ENCODE data around the gene RNF144A.

Gene RNF144A

DNA sequence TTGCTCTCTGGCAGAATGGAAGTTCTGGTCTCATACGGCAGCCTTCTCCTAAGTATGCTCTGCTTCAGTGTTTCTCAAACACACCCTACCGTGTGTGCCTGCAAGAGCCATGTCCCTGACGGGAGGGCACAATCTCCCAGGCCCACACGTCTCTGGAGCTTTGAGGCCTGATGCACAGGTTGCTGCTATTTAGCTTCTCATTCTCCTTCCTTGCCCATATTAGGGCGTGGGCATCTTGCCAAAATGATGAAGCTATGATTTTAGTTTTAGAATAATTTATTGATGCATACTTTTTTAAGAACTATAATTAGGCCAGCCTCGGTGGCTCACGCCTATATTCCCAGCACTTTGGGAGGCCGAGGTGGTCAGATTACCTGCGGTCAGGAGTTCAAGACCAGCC, 107.9 kb downstream of the RNF144A start:
- no peak for DNase-seq

DNA sequence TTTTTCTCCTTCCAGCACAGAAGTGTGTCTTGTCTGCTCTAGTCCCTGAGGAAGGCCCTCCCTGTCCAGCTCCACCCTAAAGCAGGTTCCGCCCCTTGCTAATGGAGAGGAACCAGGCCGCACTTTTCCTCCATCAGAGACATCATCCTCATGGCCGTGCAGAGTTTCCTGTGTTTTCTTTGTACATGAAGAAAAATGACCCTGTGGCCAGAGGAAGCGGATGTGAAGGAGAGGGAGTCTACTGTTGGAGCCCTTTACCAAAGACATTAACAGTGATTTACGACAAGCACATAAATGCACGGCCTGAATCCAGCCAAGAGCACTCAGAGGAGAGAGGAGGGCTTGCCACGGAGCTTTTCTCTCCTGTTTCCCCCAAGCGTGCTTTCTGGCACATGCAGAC, 109.5 kb downstream of the RNF144A start:
- DNase-seq = no peak

DNA sequence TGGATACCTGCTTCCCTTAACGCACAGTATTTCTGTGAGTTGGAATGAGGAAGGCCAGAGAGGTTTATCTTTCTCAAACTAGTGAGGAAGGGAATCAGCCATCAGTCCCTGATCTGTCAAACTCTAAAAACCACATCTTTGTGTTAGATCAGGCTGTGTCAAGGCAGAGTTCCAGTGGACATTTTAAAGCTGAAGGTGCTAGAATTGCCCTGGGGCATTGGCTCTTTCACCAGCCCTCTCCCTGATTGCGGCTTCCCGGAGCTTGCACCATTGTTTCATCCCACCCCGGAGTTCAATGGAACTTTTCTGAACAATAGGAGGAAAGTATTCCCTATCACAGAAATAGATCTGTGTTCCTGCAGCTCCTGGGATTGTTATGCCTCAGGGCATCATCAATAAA, 110.2 kb downstream of the RNF144A start:
- no peak for DNase-seq

DNA sequence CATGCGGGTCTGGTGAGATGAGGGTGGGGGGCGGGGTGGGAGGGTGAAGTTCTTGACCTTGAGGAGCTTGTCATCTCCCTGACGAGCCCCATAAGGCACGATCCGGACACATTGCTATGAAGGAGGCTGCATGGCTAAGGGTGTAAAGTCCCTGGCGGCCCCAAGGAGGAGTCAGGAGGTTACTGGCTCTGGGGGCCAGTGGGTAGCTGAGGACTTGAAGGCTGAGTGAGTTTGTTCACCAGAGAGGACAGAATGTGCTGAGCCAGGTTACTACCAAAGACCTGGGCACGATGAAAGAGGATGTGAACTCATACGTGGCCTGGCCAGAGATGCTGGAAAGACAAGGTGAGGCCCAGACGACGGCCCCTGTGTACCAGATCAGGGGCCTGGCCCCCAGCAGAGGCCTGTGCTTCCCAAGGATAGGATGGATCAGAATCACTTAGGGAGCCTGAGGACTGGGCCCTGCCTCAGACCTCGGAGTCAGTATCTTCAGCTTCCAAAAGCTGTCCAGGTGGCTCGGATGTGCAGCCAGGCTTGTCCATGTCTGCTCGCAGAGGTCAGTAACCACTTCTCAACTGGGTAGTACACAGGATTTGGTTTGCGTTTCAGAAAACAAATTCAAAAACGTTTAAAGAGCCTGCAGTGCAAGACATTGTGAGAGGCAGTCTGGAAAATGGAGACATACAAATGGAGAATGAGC, 110.9 kb downstream of the RNF144A start:
- no peak for DNase-seq

DNA sequence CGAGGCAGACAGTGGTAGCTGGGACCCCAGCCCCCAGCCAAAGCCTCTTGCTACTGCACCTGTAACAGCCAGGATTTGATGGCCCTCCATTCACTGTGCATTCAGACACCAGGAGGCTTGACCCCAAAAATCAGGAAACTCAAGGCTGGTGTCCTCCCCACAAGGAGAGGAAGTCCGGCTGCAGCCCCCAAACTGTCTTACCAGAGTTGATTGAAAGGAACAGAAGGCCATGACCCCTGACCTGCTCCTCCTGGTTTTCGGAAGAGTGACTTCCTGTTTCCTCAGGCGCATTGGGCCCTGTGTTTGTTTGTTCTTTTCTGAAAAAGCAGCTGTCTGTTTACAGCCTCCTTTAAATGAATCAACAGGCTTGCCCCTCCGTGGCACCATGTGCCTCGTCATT, 111.6 kb downstream of the RNF144A start:
- DNase-seq = no peak

DNA sequence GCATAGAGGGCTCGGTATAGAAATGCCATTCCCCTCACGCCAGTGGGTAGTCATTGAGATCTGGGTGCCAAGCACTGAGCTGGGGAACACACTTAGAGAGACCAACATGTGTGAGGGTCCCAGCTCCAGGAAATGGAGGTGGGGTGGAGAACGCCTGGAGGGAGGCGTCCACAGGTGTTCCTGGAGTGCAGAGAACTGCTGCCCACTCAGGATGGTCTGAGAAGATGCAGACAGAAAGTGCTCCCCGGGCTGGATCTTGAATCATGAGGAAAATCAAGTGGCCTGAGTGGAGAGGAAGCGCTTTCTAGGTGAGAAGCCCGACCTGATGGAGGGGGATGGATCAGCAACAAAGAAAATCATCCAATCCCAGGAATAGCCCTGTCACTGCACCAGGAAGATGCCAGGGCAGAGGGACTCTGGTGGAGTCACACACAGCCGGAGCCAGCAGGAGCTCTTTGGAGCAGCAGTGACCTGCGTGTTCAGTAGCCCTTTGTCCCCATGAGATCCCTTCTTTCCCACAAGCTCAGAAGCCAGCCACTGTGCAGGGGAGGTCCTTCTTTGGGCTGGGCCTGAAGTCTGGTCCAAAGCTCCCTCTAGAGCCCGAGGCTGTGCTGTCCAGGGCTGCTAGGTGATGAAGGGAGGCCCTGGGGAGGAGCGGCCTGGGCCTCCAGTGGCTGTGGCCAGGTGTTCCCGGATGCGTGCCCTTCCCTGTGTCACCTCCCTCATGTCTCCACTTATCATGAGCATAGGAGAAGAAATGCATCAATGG, 112.3 kb downstream of the RNF144A start:
- DNase-seq = no peak

DNA sequence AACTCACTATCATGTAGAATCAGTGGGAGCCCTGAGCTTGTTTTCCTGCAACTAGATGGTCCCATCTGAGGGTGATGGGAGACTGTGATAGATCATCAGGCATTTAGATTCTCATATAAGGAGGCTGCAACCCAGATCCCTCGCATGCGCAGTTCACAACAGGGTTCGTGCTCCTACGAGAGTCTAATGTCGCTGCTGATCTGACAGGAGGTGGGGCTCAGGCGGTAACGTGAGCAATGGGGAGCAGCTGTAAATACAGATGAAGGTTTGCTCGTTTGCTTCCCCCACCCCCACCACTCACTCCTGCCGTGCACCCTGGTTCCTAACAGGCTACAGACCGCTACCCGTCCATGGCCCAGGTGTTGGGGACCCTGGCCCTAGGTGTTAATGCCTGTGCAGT, 113.6 kb downstream of the RNF144A start:
- DNase-seq = no peak

DNA sequence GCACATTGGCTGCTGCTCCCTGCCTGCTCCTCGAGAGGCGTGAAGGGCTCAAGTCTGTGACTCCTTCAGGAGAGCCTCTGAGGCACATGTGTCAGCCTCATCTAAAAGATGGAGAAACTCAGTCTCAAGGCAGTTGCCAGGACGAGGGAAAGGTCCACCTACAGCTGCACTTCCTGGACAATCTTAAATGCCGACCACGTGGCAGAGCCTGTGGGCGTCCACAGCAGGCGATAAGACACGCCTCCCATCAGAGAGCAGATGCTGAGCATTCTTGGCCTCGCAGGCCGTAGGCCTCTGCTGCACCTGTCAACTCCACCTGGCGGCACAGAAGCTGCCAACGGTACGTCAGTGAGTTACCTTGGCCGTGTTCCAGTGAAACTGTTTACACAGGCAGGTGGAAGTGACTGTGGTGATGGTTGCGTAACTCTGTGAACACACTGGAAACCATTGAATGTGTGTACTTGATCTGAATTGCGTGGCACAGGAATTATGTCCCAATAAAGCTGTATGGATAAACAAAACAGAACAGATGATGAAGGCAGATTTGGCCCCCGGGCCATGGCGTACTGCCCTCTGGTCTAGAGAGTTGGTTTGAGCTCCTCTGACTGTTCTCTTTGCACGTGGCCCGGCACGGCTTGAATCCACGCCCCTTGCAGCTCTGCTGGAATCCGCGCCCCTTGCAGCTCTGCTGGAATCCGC, 114.5 kb downstream of the RNF144A start:
- peak; percentile 74 for DNase-seq

DNA sequence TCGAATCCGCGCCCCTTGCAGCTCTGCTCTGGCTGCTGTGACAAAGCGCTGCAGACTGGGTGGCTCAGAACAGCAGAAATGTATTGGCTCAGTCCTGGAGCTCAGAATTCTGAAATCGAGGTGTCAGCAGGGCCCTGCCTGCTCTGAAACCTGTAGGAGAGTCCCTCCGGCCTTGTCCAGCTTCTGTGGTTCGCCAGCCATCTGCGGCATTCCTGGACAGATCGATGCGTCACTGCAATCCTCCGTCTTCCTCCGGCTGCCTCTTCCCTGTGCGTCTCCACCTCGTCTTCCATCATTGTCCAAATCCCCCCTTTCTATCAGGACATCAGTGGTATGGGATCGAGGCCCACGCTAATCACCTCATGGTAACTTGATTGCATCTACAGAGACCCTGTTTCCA, 115.2 kb downstream of the RNF144A start:
- no peak for DNase-seq

DNA sequence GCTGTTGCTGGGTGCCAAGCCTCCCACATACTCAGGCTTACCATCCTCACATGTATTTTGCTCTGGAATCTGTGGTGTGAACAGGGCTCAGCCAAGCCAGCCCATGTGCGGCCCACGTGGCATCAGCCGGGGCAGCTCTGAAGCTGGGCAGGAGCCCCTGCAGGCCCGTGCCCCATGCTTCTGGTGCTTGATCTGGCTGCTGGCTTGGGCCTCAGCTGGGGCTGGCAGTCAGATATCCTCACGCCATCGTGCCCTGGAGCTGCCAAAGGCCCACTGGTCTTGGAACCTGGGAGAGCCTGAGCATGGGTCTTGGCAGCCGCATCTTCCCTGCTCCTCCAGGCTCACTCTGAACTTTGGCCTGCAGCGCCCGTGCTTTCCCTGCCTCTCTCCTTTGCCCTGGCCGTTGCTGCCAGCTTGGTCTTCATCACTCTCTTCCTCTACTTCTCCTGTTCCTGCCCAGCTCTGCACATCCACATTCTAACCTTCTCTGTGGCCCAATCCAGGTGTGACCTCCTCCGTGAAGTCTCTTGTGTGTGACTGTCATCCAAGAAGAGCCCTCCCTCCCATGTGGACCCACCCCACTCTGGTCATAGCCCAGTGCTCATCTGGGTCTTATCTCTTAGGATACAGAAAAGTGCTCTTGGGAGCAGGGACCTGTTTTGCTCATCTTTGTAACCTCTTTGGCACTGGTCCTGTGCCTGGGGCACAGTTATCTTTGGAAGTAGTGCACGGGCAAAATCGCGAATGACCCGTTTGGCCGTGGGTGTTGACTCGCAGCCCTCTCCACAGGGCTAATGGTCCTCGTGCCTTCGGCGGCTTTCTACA, 116.1 kb downstream of the RNF144A start:
- DNase-seq = no peak

DNA sequence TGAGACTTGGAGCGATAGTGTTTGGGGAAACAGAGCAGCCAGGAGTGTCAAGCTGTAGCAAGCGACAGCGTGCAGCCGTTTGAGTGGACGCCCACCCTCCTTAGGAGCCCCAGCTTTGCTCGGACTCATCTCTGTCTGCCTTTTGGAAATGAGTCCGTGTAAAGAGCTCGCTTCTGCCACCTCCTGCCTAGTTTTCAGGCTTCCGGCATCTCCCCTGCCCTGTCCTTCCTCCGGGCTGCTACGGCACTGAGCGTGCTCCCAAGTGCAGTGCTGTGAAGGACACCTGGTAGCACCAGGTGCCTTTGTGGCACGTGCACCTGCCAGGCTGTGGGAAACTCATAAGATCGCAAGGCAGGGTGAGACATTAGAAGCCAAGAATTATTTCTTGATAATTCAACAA, 117.1 kb downstream of the RNF144A start:
- DNase-seq = no peak

DNA sequence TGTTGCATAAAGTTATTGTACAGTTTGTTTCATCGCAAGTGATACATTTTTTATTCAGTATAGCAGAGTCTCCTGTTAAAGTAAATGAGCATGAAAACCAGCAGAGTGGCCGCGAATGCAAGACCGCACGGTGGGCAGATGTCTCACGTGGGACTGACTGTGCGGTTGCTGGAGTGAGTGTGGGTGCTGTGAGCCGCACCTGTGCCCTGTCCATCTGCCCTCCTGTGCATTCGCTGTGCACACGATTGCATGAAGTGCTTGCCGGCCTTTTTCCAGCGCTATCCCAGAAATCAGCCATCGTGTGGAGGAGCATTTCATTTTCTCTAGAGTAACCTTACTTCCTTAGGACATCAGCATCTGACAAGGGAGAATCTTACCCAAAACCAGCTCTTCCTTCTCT, 118.7 kb downstream of the RNF144A start:
- DNase-seq = no peak

DNA sequence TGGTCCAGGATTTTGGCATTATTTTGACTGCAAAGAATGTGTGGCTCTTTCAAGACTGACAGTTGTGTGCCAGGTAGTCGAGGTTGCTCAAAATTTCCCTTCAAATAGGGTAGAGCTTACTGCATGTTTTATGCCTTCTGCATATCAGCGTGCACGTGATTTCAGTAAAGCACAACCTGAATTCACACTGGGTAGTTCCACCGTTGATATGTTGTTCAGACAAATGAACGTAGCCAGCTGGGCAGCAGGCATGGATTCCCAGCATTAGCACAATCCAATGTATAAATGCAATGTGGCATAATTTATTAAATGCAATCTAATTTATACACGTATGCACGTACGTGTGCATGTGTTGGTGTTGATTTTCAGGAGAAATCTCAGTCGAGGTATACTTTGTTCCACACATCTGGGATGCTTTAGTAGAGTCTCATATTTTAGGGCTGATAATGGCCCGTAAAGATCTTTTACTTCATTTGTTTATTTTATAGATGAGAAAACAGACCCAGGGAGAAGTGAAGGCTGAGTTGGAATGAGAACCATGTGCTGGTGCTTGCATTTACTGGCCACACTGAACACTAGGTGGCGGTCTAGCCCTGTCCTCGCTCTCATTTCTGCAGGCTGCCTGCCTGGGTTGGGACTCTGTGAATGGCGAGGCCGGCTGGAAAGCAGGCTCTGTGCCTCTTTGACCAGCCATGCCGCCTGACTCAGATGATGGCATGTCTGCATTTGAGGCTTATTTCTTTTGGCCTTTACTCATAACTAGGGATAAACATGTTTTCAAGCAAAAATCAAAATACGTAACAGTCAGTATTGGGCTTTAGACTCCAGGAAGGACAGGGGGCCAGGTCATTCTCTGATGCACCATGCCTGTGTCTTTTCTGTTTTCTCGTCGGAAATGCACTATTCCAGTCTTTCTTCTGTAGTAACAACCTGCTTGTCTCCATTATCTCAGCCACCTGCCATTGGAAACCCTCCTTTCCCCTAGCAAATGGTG, 120.4 kb downstream of the RNF144A start:
- peak; percentile 54 for DNase-seq

DNA sequence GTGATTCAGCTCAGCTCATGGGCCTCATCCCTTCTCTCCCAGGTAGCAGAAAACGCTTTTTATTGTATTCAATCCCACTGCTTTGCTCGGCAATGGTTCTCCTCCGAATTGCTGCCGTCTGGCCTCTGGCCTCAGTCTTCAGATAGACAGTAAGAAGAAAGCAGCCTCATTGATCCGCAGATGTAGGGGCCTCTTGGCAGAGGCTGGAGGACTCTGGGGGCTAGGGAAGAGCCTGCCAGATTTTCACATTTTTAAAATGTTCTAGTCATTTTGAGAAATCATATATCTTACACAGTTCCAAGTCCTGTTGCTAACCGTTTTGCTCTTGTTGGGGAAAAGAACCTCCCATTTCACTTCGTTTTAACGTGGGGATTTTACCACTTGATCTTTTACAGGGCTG, 123.3 kb downstream of the RNF144A start:
- no peak for DNase-seq

DNA sequence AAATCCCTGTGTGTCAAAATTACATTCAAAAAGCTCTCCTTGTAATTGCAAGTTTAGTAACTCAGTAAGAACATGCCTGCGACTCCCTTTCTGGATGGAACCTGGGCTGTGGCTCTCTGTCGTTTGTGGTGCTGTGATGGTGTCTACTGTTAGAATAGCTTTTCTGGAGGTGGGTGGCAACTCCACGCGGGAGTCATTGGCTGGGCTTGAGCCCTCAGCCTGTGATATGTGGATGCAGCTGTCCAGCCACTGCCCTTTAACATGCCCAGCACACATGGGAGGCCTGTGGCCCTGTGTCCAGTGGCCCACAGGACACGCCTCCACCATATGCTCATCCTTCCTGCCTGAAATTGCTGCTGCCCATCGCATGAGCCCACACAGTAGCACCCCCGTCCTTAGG, 124.2 kb downstream of the RNF144A start:
- DNase-seq = no peak

DNA sequence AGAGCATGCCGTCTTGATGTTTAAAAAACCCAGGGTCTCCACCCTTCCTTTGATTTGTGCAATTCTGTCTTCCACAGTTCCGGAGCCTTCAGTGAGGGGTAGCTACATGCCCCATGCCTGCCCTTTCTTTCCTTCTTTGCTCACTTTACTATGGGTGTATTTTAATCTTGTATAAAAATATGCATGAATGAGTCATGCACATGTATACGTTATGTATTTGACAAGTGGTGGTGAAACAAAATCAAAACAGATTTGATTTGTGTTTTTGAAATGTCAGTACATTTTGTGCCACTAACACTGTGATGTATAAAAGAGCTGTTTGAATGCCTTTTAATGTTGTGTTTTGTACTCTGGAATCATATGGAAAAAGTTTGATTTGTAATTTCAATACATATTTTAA, 126.5 kb downstream of the RNF144A start:
- DNase-seq = no peak

DNA sequence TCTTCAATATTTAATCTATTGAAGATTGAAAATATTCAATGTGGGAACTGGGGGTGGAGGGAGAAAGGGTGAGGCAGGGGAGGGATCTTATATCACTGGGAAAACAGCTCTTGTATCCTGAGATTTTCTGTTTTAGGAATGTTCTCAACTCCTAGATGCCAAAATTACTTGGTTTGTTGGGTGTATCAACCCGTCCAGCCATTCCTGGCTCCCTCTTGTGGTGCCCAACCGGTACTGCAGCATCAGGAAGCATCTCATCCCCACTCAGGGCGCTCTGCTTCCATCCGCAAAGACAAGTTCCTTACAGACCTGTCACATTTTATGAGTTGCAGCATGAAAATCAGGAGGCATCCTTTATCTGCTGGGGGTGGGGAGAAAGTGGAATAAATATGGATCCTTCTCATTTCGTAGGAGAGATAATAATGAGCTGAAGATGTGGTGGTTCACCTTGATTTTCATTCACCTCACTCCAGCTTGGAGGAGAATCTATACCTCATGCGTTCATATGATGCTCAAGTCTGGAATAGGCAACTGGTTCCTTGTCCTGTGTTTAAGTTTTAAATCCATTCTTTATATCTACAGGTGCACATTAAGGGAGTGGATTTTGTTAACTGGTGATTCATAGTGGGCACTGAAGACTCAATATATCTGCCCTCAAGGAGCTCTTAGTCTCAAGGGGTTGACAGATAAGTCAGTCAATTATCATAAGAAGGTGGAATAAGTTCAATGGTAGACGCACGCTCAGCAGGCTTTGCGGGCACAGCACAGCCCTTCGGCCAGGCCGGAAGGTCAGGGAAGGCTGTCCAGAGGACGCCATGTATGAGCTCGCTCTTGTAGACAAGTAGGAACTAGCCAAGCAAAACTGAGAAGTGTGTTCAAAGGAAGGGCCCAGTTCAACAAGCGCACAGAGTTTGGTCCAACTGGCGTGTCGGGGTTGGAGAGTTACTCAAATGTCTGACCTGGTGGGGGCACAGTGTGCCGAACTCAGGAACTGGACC, 127.3 kb downstream of the RNF144A start:
- DNase-seq = peak; percentile 75

DNA sequence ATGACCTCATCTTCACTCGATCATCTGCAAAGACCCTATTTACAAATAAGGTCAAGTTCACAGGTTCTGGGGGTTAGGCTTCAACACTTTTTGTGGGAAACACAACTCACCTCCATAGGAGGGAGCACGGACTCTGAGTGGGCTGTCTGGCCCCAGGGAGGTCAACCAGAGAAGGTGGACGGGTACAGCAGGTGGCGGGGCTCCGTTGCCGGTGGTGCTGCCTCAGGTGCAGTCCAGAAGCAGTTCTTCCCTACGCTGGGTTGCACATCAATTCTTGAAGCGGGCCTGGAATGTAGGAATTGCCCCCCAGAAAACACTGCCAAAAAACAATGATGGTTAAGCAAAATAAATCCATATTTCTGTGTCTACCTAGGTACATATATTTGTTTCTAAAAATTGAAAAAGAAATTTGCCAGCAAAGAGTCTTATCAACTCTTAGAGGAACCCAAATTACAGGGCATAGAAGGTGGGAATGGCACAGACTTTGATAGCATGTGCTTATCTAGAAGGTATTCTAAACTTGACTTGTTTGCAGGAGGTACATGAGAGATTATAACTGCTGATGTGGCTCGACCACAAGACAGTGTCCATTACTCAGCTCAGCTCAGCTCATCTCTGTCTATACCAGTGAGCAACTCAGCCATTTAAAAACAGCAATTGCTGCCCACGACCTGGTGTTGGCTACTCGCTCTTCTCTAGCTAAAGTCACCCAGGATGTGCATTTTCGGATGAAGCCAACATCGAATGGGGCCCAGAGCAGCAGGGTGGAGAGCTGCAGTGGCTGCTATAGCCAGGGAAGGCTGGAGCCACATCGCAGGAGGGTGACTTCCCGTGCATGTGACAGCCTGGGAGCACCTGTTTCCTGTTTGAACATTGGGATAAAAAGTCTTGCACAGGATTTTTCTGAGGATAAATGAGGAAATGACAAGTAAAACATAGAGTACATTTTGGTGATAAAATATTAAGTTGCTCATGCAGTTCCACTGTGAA, 128.7 kb downstream of the RNF144A start:
- no peak for DNase-seq

DNA sequence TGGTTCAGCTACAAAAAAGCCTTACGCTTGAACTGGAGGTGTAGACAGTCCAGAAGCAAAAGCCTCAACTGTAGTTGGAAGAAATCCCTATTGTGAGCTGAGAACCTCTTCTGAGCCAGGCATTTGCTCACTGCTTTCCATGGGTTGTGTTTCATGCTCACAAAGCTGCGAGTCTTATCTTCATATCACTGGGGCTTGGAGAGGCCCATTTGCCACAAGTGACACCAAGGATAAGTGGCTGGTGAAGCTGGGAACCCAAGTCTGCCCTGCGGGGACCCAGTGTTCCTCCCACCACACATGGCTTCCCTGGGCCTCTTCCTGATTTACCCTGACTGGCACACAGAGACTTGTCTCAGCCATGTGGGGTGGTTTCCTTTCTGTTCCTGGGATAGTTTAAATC, 130.4 kb downstream of the RNF144A start:
- no peak for DNase-seq
